Neural progenitor cell (in vitro differentiated cells): ENCODE results near the gene NCF2. TPM values are rescaled to one million over a fixed set of nuclear protein-coding genes. Genes with fewer than 3 reads are reported as not detected.

Experiments
- DNase-seq: peaks from one replicate; pipeline ENCODE4 v3.0.0-alpha.2; 2016; ENCODE audit warnings: low spot score
- H2AFZ ChIP-seq: fragments of 200-600 bp; sonication (generic); replicated peaks from 2 replicates; pipeline ENCODE4 v1.6.1; 2016; ENCODE audit warnings: antibody characterized with exemption
- H3F3A ChIP-seq: fragments of 200-600 bp; sonication (generic); 2 replicates; pipeline ENCODE4 v1.6.1; 2016; ENCODE audit warnings: antibody characterized with exemption, low read depth
- H3K27ac ChIP-seq: fragments of 200-600 bp; sonication (generic); 2 replicates; pipeline ENCODE4 v1.5.1; 2016; ENCODE audit warnings: mild to moderate bottlenecking
- H3K27me3 ChIP-seq: fragments of 200-600 bp; sonication (generic); 2 replicates; pipeline ENCODE4 v1.6.1; 2016; ENCODE audit warnings: mild to moderate bottlenecking, moderate library complexity
- H3K36me3 ChIP-seq: fragments of 200-600 bp; sonication (generic); 2 replicates; pipeline ENCODE4 v1.5.1; 2016
- H3K4me1 ChIP-seq: fragments of 200-600 bp; sonication (generic); 2 replicates; pipeline ENCODE4 v1.6.1; 2016; ENCODE audit warnings: mixed run types
- H3K4me2 ChIP-seq: fragments of 200-600 bp; sonication (generic); 2 replicates; pipeline ENCODE4 v1.6.1; 2016
- H3K4me3 ChIP-seq: fragments of 200-600 bp; sonication (generic); 2 replicates; pipeline ENCODE4 v1.5.1; 2016
- H3K79me2 ChIP-seq: fragments of 200-600 bp; sonication (generic); 2 replicates; pipeline ENCODE4 v1.6.1; 2016; ENCODE audit warnings: low read depth
- H3K9ac ChIP-seq: fragments of 200-600 bp; sonication (generic); 2 replicates; pipeline ENCODE4 v1.6.1; 2016
- H3K9me3 ChIP-seq: fragments of 200-600 bp; sonication (generic); 2 replicates; pipeline ENCODE4 v1.5.1; 2016; ENCODE audit warnings: low read depth
- H4K20me1 ChIP-seq: fragments of 200-600 bp; sonication (generic); 2 replicates; pipeline ENCODE4 v1.6.1; 2016; ENCODE audit warnings: low read depth
- H3K27ac Mint-ChIP-seq: 3 replicates; pipeline ENCODE4 v1.8.0; 2021; ENCODE audit warnings: mixed read lengths
- H3K27me3 Mint-ChIP-seq: 2 replicates; pipeline ENCODE4 v1.8.0; 2022; ENCODE audit warnings: low read depth, mild to moderate bottlenecking, inconsistent platforms, moderate library complexity, mixed read lengths; ENCODE audit not compliant: insufficient read depth
- H3K36me3 Mint-ChIP-seq: 3 replicates; pipeline ENCODE4 v1.8.0; 2021; ENCODE audit warnings: mixed read lengths
- H3K4me1 Mint-ChIP-seq: 3 replicates; pipeline ENCODE4 v1.8.0; 2021; ENCODE audit warnings: mixed read lengths
- H3K4me3 Mint-ChIP-seq: 3 replicates; pipeline ENCODE4 v1.8.0; 2021; ENCODE audit warnings: mild to moderate bottlenecking, moderate library complexity, mixed read lengths
- H3K9me3 Mint-ChIP-seq: 3 replicates; pipeline ENCODE4 v1.8.0; 2020; ENCODE audit warnings: mixed read lengths
- EZH2 ChIP-seq: fragments of 200-600 bp; sonication (generic); IDR thresholded peaks from 2 replicates; pipeline ENCODE4 v1.6.1; 2017; ENCODE audit warnings: antibody characterized with exemption, mild to moderate bottlenecking, moderate library complexity
- EZH2phosphoT487 ChIP-seq: fragments of 200-600 bp; sonication (generic); IDR thresholded peaks from 2 replicates; pipeline ENCODE4 v1.6.1; 2017; ENCODE audit warnings: antibody characterized with exemption
- total RNA-seq: library from RNA; depleted of rRNA; stranded (reverse); fragments of >200 nt; gene quantifications from 2 replicates; pipeline ENCODE4 v1.2.3, GENCODE V29; 2015; ENCODE audit warnings: low replicate concordance
- TF ChIP-seq, protein P1 (sequence below): fragments of 200-600 bp; sonication (generic); IDR thresholded peaks from 2 replicates; pipeline ENCODE4 v1.5.1; 2017; ENCODE audit warnings: antibody characterized with exemption, mild to moderate bottlenecking

Gene NCF2
- not detected in 2 replicates for total RNA-seq

DNA sequence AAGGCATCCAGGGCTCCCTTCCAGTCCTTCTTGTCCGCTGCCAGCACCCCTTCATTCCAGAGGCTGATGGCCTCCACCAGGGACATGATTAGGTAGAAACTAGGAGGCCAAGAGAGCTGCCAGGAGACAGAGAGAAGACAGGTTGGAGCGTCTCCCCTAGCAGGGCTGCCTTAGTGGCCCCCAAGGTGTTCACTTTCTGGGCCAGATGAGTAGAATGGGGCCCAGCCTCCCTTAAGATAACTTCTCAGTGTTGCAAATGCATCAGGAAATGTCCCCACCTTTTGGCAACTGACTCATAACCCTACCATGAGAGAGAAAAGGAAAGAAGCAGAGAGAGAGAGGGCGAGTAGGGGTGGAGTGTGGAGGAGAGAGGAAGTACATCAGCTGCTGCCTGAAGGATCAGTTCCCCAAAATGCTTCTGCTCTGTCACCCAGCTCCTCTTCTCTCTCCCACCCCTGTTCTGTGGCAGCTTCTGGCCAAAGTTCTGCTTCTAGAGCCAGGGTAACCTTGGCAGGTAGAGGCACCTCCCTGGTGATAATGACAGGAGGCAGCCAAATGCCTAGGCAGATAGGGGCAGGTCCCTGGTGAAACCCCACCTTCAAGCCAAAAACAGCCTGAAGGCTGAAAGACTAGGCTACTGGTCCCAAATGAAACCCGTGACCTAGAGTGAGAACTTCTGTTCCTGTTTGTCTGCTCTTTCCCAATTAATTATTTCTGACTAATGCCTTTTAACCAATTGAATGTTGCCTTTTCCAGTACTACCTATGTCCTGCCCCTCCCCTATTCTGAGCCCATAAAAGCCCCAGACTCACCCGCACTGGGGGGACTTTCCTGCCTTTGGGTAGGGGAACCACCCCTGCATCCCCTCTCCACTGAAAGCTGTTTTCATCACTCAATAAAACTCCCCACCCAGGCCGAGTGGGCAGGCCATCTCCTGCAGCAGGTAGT is at the start of gene NCF2:
Gene NCF2 (minus strand): TSS at position 216 of the 948 bp plus-strand sequence. CDS start 130 bp downstream, at position 86.
- DNase-seq: no peak
- no peak within 1 kb of the TSS for H3K4me2 ChIP-seq
- H3K27ac ChIP-seq: no peak within 1 kb of the TSS
- H3K36me3 Mint-ChIP-seq: no peaks in the 10 kb centered on the region
- TF ChIP-seq EZH2phosphoT487: no peak
- TF ChIP-seq, protein P1, sequence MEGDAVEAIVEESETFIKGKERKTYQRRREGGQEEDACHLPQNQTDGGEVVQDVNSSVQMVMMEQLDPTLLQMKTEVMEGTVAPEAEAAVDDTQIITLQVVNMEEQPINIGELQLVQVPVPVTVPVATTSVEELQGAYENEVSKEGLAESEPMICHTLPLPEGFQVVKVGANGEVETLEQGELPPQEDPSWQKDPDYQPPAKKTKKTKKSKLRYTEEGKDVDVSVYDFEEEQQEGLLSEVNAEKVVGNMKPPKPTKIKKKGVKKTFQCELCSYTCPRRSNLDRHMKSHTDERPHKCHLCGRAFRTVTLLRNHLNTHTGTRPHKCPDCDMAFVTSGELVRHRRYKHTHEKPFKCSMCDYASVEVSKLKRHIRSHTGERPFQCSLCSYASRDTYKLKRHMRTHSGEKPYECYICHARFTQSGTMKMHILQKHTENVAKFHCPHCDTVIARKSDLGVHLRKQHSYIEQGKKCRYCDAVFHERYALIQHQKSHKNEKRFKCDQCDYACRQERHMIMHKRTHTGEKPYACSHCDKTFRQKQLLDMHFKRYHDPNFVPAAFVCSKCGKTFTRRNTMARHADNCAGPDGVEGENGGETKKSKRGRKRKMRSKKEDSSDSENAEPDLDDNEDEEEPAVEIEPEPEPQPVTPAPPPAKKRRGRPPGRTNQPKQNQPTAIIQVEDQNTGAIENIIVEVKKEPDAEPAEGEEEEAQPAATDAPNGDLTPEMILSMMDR: no peak
- no peak within 1 kb of the TSS for H3K4me3 ChIP-seq
- no peak within 1 kb of the TSS for H3K9ac ChIP-seq
- no peaks in the 10 kb centered on the region for H3K36me3 ChIP-seq
- H3K27ac Mint-ChIP-seq: peak within 1 kb of the TSS; percentile 52
- peak within 1 kb of the TSS; percentile 34 for H2AFZ ChIP-seq
- no peaks in the 10 kb centered on the region for H3K27me3 ChIP-seq
- no peaks in the 10 kb centered on the region for H3K79me2 ChIP-seq
- peaks cover 18% of the 10 kb centered on the region for H3K4me1 Mint-ChIP-seq
- H3K27me3 Mint-ChIP-seq: peaks cover 12% of the 10 kb centered on the region
- no peaks in the 10 kb centered on the region for H4K20me1 ChIP-seq
- no peaks in the 10 kb centered on the region for H3K9me3 ChIP-seq
- H3K4me3 Mint-ChIP-seq: no peak within 1 kb of the TSS
- no peaks in the 10 kb centered on the region for H3K4me1 ChIP-seq
- no peaks in the 10 kb centered on the region for H3K9me3 Mint-ChIP-seq
- H3F3A ChIP-seq: no peaks in the 10 kb centered on the region

GRCh38 chr1:183638649-183639387 is 48.6 kb upstream of the NCF2 start:
- H3K4me2 ChIP-seq: no peak overlapping the region

GRCh38 chr1:183636783-183637182 is 46.5 kb upstream of the NCF2 start:
- H3K36me3 ChIP-seq: no peaks in the 10 kb centered on the region
- H3K27ac ChIP-seq: no peak overlapping the region
- DNase-seq: no peak
- peaks cover 24% of the 10 kb centered on the region for H3F3A ChIP-seq
- no peak overlapping the region for H2AFZ ChIP-seq
- Mint-ChIP-seq H3K4me1 (peaks cover 38% of the 10 kb centered on the region), H3K36me3 (no peaks in the 10 kb centered on the region), H3K9me3 (no peaks in the 10 kb centered on the region), H3K4me3 (peak overlapping the region; percentile 100), H3K27ac (no peak overlapping the region), H3K27me3 (peaks cover 10% of the 10 kb centered on the region)
- TF ChIP-seq, protein P1: no peak
- TF ChIP-seq EZH2phosphoT487: no peak
- TF ChIP-seq EZH2: no peak
- H3K4me3 ChIP-seq: peak overlapping the region; percentile 80
- peaks cover 37% of the 10 kb centered on the region for H3K79me2 ChIP-seq
- peaks cover 19% of the 10 kb centered on the region for H3K27me3 ChIP-seq
- H3K4me2 ChIP-seq: peak overlapping the region; percentile 94
- H3K4me1 ChIP-seq: peaks cover 25% of the 10 kb centered on the region
- no peaks in the 10 kb centered on the region for H3K9me3 ChIP-seq
- no peak overlapping the region for H3K9ac ChIP-seq
- peaks cover 29% of the 10 kb centered on the region for H4K20me1 ChIP-seq

More at GRCh38 chr1:183638649-183639387, 48.6 kb upstream of the NCF2 start:
- peaks cover 17% of the 10 kb centered on the region for H3K79me2 ChIP-seq
- H4K20me1 ChIP-seq: peaks cover 10% of the 10 kb centered on the region
- peaks cover 24% of the 10 kb centered on the region for H3F3A ChIP-seq
- no peak overlapping the region for H3K27ac ChIP-seq
- no peak overlapping the region for H3K4me3 ChIP-seq
- DNase-seq: no peak
- H3K27ac Mint-ChIP-seq: no peak overlapping the region
- no peak overlapping the region for H3K4me3 Mint-ChIP-seq
- peaks cover 7% of the 10 kb centered on the region for H3K4me1 ChIP-seq
- H2AFZ ChIP-seq: no peak overlapping the region
- H3K27me3 Mint-ChIP-seq: peaks cover 10% of the 10 kb centered on the region
- TF ChIP-seq, protein P1: no peak
- no peak for TF ChIP-seq EZH2phosphoT487
- peaks cover 22% of the 10 kb centered on the region for H3K4me1 Mint-ChIP-seq
- no peaks in the 10 kb centered on the region for H3K9me3 ChIP-seq
- H3K36me3 ChIP-seq: no peaks in the 10 kb centered on the region
- H3K27me3 ChIP-seq: peaks cover 19% of the 10 kb centered on the region
- H3K9ac ChIP-seq: no peak overlapping the region
- no peaks in the 10 kb centered on the region for H3K36me3 Mint-ChIP-seq
- no peaks in the 10 kb centered on the region for H3K9me3 Mint-ChIP-seq
